Effector CD8-positive, alpha-beta T cell (primary cell): Measurements from ENCODE around the gene PRKD1.

Source experiments
- DNase-seq: peaks from one replicate; lab custom pipeline; 2025; lab: John Stamatoyannopoulos, UW

Gene PRKD1

GRCh38 chr14:29838752-29839151, 88.9 kb downstream of the PRKD1 start:
- no peak for DNase-seq

GRCh38 chr14:29836395-29836794, 91.3 kb downstream of the PRKD1 start:
- DNase-seq, result no peak

DNA sequence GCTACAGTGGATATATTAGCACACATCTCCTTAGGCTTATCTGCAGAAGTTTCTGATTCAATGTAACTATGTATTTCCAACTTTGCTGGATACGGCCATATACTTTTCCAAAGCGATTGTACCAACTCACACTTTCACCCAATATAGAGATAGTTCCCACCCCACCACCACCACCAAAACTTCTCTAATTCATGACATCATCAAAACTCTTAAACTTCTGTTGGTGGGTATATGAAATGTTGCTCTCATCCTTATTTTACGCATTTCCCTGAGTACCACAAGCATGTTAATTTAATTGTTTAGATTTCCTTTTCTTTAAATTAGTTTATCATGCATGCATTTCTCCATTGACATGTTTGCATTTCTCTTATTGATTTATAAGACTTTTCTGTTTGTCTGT, 95.6 kb downstream of the PRKD1 start:
- DNase-seq, result no peak

GRCh38 chr14:29829851-29830250, 97.8 kb downstream of the PRKD1 start:
- no peak for DNase-seq

GRCh38 chr14:29823816-29824215, 103.8 kb downstream of the PRKD1 start:
- no peak for DNase-seq

GRCh38 chr14:29822430-29822709, 105.3 kb downstream of the PRKD1 start:
- DNase-seq, result no peak

DNA sequence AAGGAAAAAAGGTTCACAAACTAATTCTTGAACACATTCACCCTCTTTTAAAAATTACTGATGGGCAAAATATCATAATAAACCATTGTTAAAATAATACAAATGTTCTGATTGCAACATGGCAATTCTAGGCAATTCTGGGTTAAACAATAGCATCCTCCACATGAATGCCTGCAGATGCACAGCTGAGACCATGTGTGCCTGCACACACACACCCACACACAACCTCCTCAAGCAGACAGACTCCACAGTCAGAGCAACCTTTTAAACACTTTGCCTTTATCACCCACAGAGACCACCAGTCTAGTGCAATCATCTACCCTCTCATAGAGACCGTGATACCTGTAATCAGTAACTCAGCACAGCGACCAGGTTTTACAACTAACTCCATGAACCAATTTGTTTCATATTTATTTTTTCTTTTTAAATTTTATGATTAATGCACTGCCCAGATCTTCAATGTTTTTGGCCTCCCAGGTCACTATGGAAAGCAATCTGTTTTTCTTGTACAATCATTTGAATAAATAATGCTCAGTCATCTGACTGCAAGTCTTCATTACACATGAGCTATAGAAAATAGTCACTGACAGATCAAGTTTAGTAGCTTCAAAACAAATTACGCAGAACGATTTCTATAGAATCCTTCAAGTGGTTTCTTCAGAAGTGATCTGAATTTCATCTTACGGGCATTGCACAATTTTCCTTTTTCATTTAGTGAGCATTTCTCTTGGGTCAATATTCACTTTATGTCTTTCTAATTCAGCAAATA, 105.8 kb downstream of the PRKD1 start:
- no peak for DNase-seq

DNA sequence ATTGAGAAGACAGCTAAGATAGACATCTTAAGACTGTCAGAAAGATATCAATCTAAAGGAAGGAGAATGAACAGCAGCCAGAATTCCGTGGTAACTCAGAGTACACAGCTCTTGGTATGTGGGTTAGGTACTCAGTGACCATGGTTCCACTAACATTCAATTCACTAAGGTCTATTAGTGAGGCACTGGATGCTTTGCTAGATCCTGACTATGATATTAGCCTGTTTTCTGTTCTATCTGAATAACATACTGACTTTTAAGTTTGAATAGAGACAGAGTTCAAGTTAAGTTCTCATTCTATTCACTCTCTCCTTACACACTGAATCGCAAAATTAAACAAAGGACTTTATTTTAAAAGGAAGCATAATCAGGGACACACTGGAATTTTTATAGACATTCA, 106.4 kb downstream of the PRKD1 start:
- no peak for DNase-seq

- no peak for DNase-seq
These were observed 106.9 kb downstream of the PRKD1 start for GRCh38 chr14:29820785-29821184.

GRCh38 chr14:29817767-29818405, 109.8 kb downstream of the PRKD1 start:
- DNase-seq, result no peak

DNA sequence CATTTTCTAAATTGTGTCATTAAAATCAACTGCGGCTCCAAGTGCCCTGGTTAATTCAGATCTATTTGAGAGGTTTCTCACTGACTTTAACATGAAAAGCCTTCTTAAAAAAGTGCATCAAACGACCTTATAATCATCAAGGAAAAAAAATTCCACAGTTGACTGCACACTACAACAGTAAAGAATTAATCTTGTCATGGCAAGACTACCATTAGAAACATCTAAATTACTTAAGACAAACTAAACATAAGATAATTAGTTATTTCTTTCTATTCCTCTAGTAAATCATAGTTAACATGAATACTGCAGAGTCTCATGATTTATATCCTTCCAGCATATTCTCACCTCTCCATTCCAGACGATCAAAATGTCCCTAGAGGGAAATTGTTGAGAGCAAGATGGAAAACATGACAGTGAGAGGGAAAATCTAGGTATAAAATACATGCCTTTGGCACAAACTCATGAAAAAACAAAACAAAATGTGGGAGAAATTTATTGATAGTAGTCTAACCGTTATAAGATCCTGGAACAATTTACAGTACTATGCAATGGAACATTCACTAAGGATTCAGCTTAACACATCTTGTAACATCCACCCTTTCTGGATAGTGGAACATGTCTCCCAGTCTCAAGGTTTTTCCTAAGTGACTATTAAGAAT, 112.5 kb downstream of the PRKD1 start:
- DNase-seq, result no peak

- DNase-seq, result no peak
These were observed 113.3 kb downstream of the PRKD1 start for GRCh38 chr14:29814156-29815015.

DNA sequence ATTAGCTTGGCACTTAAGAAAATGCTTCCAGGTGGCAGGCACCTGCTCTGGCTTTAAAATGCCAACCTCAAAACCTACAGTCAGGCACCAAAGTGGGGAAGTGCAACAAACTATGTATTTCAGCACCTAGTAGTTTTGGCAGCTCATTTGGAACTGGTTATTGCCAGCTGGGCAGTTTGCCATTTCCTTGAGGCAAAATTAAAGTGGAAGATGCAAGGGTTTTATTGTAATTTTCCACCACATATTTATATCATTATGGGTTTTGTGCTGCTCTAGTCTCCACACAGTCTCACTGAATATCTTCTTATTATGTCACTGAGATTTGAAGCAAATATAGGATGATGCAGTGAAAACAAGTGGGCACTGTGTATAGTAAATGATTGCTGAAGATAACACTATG, 117.0 kb downstream of the PRKD1 start:
- no peak for DNase-seq

DNA sequence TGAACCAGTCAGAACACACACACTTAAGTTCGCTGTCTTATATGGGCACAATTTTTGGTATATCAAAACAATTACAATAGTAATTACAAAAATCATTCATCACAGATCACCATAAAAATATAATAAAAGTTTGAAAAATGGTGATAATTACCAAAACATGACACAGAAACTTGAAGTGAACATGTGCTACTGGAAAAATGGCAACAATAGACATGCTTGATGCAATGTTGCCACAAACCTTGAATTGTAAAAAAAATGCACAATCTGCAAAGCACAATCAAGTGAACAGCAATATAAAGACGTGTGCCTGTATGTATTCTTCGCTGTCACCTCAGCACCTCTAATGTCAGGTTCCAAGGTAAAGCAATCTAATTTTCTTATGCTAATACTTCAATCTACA, 117.6 kb downstream of the PRKD1 start:
- no peak for DNase-seq

- DNase-seq, result no peak
These were observed 121.5 kb downstream of the PRKD1 start for GRCh38 chr14:29806124-29806517.

GRCh38 chr14:29805415-29806123, 122.1 kb downstream of the PRKD1 start:
- DNase-seq, result no peak

DNA sequence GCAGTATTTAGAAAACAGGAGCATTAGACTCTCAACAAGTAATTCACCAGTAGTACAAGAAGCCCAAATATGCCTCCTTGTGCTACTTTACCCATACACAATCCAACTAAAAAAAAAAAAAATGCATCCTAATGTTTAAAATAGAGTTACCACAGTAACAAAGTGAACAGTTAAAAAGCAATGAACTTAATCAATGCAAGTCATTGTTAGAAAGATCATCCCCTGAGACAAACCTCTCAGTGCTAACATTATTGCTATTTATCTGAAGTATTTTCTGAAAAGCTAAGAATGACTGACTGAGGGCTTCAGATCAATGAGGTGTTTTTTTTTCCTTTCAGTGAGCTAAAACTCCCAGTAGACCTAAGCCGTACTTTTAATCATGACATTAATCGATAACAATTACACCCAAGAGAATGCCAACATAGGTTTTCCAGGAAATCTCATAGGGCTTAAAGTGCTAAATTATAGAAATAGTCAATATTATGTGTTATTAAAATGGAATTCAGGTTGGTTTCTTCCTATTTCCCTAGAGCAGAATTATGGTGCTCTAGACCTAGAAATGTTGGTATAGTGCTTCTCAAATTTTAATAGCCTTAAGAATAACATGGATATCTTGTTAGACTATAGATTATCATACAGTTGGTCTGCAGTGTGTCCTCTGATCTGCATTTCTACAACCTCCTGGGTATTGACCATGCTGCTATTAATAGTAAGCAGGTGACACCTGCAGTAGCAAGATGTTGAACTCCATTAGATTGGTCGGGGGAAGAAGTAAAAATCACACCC, 123.0 kb downstream of the PRKD1 start:
- DNase-seq, result no peak

- no peak for DNase-seq
These were observed 124.6 kb downstream of the PRKD1 start for GRCh38 chr14:29803045-29803444.

GRCh38 chr14:29802211-29802610, 125.4 kb downstream of the PRKD1 start:
- no peak for DNase-seq

DNA sequence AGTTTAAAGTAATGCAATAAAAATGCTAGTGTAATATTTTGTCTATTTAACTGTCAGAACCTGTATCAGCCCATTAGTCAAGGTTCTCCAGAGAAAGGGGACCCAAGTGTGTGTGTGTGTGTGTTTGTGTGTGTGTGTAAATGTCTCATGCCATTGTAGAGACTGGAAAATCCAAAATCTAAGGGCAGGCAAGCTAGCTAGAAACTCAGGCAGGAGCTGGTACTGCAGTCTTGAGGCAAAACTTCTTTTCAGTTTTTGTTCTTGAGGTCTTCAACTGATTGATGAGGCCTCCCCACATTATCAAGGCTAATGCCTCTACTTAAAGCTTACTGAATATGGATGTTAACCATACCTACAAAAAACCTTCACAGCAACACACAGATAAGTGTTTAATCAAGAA, 126.7 kb downstream of the PRKD1 start:
- no peak for DNase-seq

- DNase-seq, result no peak
These were observed 128.1 kb downstream of the PRKD1 start for GRCh38 chr14:29799464-29800095.
